Aortic smooth muscle cell (primary cell): Measurements from ENCODE around the gene FBXW4. TPM values are rescaled to one million over a fixed set of nuclear protein-coding genes. Genes with fewer than 3 reads are reported as not detected.

ENCODE experiments used
- total RNA-seq: library from RNA; depleted of rRNA; stranded (reverse); fragments of >200 nt; gene quantifications from 2 replicates; pipeline ENCODE4 v1.2.3, GENCODE V29; 2014

Gene FBXW4, protein sequence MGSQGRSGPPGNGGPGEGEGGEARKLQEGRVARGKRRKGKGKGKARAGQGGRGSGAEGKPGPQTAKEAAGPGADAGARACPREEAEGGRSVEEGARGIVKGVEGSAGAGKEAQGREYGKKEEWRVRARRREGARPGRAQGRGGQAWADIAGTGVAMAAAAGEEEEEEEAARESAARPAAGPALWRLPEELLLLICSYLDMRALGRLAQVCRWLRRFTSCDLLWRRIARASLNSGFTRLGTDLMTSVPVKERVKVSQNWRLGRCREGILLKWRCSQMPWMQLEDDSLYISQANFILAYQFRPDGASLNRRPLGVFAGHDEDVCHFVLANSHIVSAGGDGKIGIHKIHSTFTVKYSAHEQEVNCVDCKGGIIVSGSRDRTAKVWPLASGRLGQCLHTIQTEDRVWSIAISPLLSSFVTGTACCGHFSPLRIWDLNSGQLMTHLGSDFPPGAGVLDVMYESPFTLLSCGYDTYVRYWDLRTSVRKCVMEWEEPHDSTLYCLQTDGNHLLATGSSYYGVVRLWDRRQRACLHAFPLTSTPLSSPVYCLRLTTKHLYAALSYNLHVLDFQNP
- 35.8 and 42.7 TPM in 2 replicates for total RNA-seq

DNA sequence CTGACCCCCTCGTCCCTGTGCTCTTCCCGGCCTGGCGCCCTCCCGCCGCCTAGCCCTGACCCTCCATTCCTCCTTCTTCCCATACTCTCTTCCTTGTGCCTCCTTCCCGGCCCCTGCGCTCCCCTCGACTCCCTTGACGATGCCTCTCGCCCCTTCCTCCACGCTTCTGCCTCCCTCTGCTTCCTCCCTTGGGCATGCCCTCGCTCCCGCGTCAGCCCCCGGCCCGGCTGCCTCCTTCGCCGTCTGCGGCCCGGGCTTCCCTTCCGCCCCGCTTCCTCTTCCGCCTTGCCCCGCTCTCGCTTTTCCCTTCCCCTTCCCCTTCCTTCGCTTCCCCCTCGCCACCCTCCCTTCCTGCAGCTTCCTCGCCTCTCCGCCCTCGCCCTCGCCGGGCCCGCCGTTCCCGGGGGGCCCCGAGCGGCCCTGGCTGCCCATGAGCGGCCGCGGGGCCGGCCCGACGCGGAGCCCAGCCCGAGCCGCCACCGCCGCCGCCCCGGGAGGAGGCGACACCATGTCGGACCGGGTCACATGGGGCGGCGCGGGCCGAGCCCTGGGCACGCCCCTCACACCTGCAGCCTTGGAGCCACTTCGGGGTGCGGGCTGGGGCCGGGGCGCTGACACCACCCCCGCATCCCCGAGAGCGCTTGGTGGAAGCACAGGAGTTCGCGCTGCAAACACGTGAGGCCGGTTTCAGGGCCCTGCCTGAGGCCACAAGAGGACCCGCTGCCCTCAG lies at the start of gene FBXW4:
FBXW4 (minus strand) TSS at position 497 of the 730 bp plus-strand sequence; CDS start at position 432, 65 bp downstream.

DNA sequence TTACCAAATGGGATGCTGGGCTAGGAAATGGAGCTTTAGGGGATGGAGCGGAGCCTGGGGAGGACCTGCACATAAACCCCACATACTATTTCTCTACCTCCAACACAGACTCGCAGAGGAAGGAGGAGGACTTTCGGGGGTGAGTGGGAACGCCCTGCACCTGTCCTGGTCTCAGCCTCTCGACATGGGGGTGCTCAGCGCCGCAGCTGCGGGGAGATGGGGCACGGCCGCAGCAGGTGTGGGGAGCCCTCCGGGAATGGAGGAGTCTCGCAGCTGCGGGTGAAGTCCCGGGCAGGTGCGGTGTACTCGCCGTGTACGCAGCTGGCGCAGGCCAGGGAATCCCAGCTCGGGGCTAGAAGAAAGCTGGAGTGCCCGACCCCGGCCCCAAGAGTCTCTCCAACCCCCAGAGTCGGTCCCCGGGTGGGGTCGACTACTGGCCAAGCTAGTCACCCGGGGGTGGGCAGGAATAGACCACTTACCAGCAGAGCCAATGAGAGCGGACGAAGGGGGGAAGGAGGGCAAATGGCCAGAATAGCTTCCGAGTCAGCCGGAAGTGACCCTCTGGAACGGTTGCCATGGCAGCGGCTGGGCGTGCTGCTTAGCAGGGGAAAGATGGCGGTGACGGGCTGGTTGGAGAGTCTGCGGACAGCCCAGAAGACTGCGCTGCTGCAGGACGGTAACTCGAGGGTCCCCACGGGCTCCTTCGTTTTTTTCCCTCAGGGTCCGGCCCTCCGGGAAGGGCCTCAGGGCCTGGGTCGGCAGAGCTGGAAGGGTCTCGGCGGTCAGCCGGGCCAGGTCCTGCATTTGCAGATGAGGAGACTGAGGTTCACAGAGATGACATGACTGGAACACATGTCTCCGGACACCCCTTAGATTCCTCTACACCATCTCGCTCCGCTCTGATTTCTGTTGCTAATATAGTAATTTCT lies 107.0 kb downstream of the FBXW4 start, which contains the start of the genes DPCD and POLL:
DPCD (plus strand) TSS at position 597 of the 929 bp plus-strand sequence; CDS start at position 613, 16 bp downstream.
POLL (minus strand) TSS at position 533 of the 929 bp plus-strand sequence. CDS start 897 bp downstream, outside the sequence.

Other genes with a start within 250 kb of the FBXW4 start
- gene POLL, start 106.9 kb downstream of the FBXW4 start, total RNA-seq, result 6.3 and 8.6 TPM in 2 replicates
- gene DPCD, start 106.8 kb downstream of the FBXW4 start, total RNA-seq, result 56.3 and 67.4 TPM in 2 replicates
- not detected in 2 replicates for gene FGF8, start 80.9 kb upstream of the FBXW4 start, total RNA-seq
- 49.3 and 66.5 TPM in 2 replicates for gene NPM3, start 88.3 kb upstream of the FBXW4 start, total RNA-seq
- gene OGA, start 123.3 kb upstream of the FBXW4 start, total RNA-seq, result 110 and 170 TPM in 2 replicates
- 0.66 and 1.1 TPM in 2 replicates for gene KCNIP2, start 148.6 kb upstream of the FBXW4 start, total RNA-seq